K562 (cell line): ENCODE results near the gene LONP1. TPM values are rescaled to one million over a fixed set of nuclear protein-coding genes. Genes with fewer than 3 reads are reported as not detected.
A peak's percentile ranks its signal among the peaks of the same experiment; 100 is the strongest.

Source experiments
- ARHGAP35 ChIP-seq: fragments of 450-650 bp; IDR thresholded peaks from 2 replicates; pipeline ENCODE4 v1.6.1; 2018; ENCODE audit not compliant: partially characterized antibody
- CBX2 ChIP-seq: fragments of 200-600 bp; sonication (generic); IDR thresholded peaks from one replicate; pipeline ENCODE4 v1.6.1; 2012; ENCODE audit warnings: mild to moderate bottlenecking, low read length, inconsistent platforms; ENCODE audit not compliant: insufficient read depth, poor library complexity, severe bottlenecking
- ELF1 ChIP-seq: fragments of 200-800 bp; sonication (Bioruptor generic); IDR thresholded peaks from 2 replicates; pipeline ENCODE4 v1.6.1; 2016; ENCODE audit warnings: missing genetic modification characterization, missing compliant biosample characterization
- ETV1 ChIP-seq: fragments of 450-650 bp; conservative IDR thresholded peaks from 2 replicates; pipeline ENCODE4 v1.6.1; 2016; ENCODE audit warnings: missing genetic modification characterization, control low read depth, low read depth, missing compliant biosample characterization
- FIP1L1 ChIP-seq: fragments of 200-400 bp; formaldehyde crosslinking; IDR thresholded peaks from 2 replicates; pipeline ENCODE4 v1.6.1; 2018; ENCODE audit warnings: mild to moderate bottlenecking, low read depth, low read length; ENCODE audit not compliant: poor library complexity, severe bottlenecking
- HNRNPL ChIP-seq: fragments of 200-400 bp; formaldehyde crosslinking; IDR thresholded peaks from 2 replicates; pipeline ENCODE4 v1.6.1; 2017; ENCODE audit warnings: low read depth, mild to moderate bottlenecking, low read length
- NONO ChIP-seq, 2 experiments: fragments of 200-400 bp in 1 of 2; fragments of 450-650 bp in 1 of 2; formaldehyde crosslinking in 1 of 2; IDR thresholded peaks; 2 replicates each; pipeline ENCODE4 v1.6.1; 2017; ENCODE audit warnings: low read depth in 2 of 2, mild to moderate bottlenecking in 2 of 2, moderate library complexity in 2 of 2, low read length in 1 of 2
- PHF20 ChIP-seq: fragments of 450-650 bp; IDR thresholded peaks from 2 replicates; pipeline ENCODE4 v1.6.1; 2018; ENCODE audit not compliant: partially characterized antibody
- POLR2AphosphoS5 ChIP-seq: IDR thresholded peaks from 2 replicates; pipeline ENCODE4 v1.6.1; 2011; ENCODE audit warnings: mild to moderate bottlenecking, low read depth, low read length, moderate library complexity; ENCODE audit not compliant: control insufficient read depth, insufficient read depth
- ZNF23 ChIP-seq: fragments of 250-450 bp; sonication (Bioruptor Pico); IDR thresholded peaks from 2 replicates; pipeline ENCODE4 v1.4.0; 2020; ENCODE audit warnings: mild to moderate bottlenecking
- ZNF431 ChIP-seq: sonication (generic); formaldehyde crosslinking; IDR thresholded peaks from 2 replicates; pipeline ENCODE4 v1.8.0; 2022; ENCODE audit warnings: mild to moderate bottlenecking, missing genetic modification reagents
- polyA plus RNA-seq, 8 experiments: library from polyadenylated mRNA; depleted of rRNA in 4 of 8; stranded (reverse) in 5 of 8; unstranded in 3 of 8; fragments of >200 nt; fragmentation: Nextera tagmentation in 2 of 8; fragmentation: Illumina TruSeq in 1 of 8; extraction: Ambion mirVana in 2 of 8; extraction: Trizol in 1 of 8; gene quantifications; 2 replicates each; pipeline versions ENCODE4 v1.2.1 to v1.2.3, GENCODE V29; 2011 to 2014; ENCODE audit warnings: inconsistent platforms in 1 of 8, missing spikeins in 1 of 8
- total RNA-seq, 7 experiments: library from RNA; depleted of rRNA in 6 of 7; stranded (reverse); fragments of >200 nt in 6 of 7; fragmentation: Illumina TruSeq in 2 of 7; extraction: Trizol in 2 of 7; gene quantifications; 2 replicates each; pipeline versions ENCODE4 v1.2.1 to v1.2.3, GENCODE V29; 2011 to 2021; ENCODE audit warnings: low replicate concordance in 1 of 7
- TF ChIP-seq, protein P1 (sequence below), 2 experiments: IDR thresholded peaks; 2 replicates each; pipeline ENCODE4 v1.6.1; 2011; ENCODE audit warnings: borderline replicate concordance in 1 of 2, control low read depth in 1 of 2, low read depth in 1 of 2, low read length in 1 of 2, mild to moderate bottlenecking in 1 of 2, mixed read lengths in 1 of 2, moderate library complexity in 1 of 2; ENCODE audit not compliant: insufficient read depth in 1 of 2, insufficient read length in 1 of 2, poor library complexity in 1 of 2, severe bottlenecking in 1 of 2; ENCODE audit errors: extremely low read depth in 1 of 2
- TF ChIP-seq, protein P2 (sequence below): sonication (generic); formaldehyde crosslinking; IDR thresholded peaks from 2 replicates; pipeline ENCODE4 v1.8.0; 2022; ENCODE audit warnings: mild to moderate bottlenecking, missing genetic modification reagents
- TF ChIP-seq, protein P3 (sequence below): fragments of 450-650 bp; formaldehyde crosslinking; IDR thresholded peaks from 2 replicates; pipeline ENCODE4 v1.4.0; 2022; ENCODE audit warnings: missing genetic modification characterization
- TF ChIP-seq, protein P4 (sequence below): fragments of 450-650 bp; formaldehyde crosslinking; IDR thresholded peaks from 2 replicates; pipeline ENCODE4 v1.4.0; 2020; ENCODE audit warnings: mild to moderate bottlenecking, moderate library complexity

The LONP1 gene
- total and polyA plus RNA-seq, 9 of the 15 experiments (the other 6 are each of a cell fraction or from before 2014, with no cell fraction given), result 1.1 to 238 (median 84.5) TPM

DNA sequence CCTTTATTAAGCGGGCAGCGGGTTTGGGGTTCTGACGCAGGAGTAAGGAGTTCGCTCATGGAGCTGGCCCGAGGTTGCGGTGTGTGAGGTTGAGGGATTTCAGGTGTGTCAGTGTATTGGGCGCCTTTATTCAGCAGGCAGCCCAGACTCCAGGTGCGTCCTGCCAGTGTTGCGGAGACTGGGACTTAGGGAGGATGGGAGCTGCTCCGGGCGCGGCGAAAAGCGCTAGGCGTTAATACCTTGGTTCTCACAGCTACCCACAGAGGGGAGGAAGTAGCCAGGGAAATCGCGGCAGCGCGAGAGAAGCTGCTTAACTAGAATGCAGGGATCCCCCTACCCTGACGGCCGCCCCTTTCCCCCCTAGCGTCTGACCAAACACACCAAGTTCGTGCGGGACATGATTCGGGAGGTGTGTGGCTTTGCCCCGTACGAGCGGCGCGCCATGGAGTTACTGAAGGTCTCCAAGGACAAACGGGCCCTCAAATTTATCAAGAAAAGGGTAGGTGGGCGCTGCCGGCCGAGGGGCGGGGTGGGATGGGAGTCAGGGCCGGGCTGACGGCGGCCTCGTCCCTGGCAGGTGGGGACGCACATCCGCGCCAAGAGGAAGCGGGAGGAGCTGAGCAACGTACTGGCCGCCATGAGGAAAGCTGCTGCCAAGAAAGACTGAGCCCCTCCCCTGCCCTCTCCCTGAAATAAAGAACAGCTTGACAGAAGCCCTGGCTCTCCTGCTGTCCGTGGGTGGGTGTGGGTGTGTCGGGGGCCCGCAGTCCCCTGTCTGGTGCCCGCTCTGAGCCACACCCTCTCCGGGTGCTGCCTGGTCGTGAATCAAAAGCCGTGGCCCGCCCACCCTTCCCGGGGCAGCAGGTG is 28.8 kb downstream of the LONP1 start (continued):
- TF ChIP-seq NONO (IDR thresholded peaks at IDR 0.05; ENCODE audit: low read depth in 2 of 2, low read length in 1 of 2) (0 out of 4 replicates have a peak, but pooled peaks of 1 of the 2 experiments have one; percentile 32), ARHGAP35 (no peak), POLR2AphosphoS5 (peak; percentile 15; the same call in 1 of the 2 replicates), ETV1 (tag) (no peak), PHF20 (no peak), CBX2 (no peak), ELF1 (no peak), FIP1L1 (no peak), ZNF431 (CRISPR knock-in tag) (0 out of 2 replicates have a peak, but pooled peaks have one; percentile 68), HNRNPL (peak; percentile 17; the same call in 1 of the 2 replicates), ZNF23 (CRISPR knock-in tag) (no peak)
- TF ChIP-seq, protein P1, sequence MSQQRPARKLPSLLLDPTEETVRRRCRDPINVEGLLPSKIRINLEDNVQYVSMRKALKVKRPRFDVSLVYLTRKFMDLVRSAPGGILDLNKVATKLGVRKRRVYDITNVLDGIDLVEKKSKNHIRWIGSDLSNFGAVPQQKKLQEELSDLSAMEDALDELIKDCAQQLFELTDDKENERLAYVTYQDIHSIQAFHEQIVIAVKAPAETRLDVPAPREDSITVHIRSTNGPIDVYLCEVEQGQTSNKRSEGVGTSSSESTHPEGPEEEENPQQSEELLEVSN (IDR thresholded peaks at IDR 0.05; ENCODE audit: borderline replicate concordance in 1 of 2, extremely low read depth in 1 of 2, insufficient read depth in 1 of 2, insufficient read length in 1 of 2, low read depth in 1 of 2, low read length in 1 of 2, poor library complexity in 1 of 2, severe bottlenecking in 1 of 2), result peak; percentile 24 to 60
- TF ChIP-seq, protein P2, sequence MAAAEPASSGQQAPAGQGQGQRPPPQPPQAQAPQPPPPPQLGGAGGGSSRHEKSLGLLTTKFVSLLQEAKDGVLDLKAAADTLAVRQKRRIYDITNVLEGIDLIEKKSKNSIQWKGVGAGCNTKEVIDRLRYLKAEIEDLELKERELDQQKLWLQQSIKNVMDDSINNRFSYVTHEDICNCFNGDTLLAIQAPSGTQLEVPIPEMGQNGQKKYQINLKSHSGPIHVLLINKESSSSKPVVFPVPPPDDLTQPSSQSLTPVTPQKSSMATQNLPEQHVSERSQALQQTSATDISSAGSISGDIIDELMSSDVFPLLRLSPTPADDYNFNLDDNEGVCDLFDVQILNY (CRISPR knock-in tag), result peak; percentile 23; the same call in 1 of the 2 replicates
- TF ChIP-seq, protein P3, sequence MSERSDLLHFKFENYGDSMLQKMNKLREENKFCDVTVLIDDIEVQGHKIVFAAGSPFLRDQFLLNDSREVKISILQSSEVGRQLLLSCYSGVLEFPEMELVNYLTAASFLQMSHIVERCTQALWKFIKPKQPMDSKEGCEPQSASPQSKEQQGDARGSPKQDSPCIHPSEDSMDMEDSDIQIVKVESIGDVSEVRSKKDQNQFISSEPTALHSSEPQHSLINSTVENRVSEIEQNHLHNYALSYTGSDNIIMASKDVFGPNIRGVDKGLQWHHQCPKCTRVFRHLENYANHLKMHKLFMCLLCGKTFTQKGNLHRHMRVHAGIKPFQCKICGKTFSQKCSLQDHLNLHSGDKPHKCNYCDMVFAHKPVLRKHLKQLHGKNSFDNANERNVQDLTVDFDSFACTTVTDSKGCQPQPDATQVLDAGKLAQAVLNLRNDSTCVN (CRISPR knock-in tag), result peak; percentile 33; the same call in 1 of the 2 replicates
- TF ChIP-seq, protein P4, sequence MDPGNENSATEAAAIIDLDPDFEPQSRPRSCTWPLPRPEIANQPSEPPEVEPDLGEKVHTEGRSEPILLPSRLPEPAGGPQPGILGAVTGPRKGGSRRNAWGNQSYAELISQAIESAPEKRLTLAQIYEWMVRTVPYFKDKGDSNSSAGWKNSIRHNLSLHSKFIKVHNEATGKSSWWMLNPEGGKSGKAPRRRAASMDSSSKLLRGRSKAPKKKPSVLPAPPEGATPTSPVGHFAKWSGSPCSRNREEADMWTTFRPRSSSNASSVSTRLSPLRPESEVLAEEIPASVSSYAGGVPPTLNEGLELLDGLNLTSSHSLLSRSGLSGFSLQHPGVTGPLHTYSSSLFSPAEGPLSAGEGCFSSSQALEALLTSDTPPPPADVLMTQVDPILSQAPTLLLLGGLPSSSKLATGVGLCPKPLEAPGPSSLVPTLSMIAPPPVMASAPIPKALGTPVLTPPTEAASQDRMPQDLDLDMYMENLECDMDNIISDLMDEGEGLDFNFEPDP (CRISPR knock-in tag), result 0 out of 2 replicates have a peak, but pooled peaks have one; percentile 11
